GM21381 (cell line): ENCODE data around the gene SLC34A1.
"Not testable (repeated sequence)": the region's sequence is repeated elsewhere in the genome, so short reads cannot be mapped to it uniquely, and the experiment has no call there.

Source experiments
- ATAC-seq: cut with Tn5 transposase; IDR thresholded peaks from one replicate; pipeline ENCODE4 v1.9.1; 2021; ENCODE audit warnings: mild to moderate bottlenecking, moderate library complexity; ENCODE audit not compliant: unreplicated experiment

Gene SLC34A1

GRCh38 chr5:177384134-177384533, at the start of gene SLC34A1:
SLC34A1 (plus strand) TSS chr5:177384434; CDS start chr5:177385742, 1,308 bp downstream.
- ATAC-seq, result no peak

- no peak for ATAC-seq
These were observed 49.2 kb upstream of the SLC34A1 start for GRCh38 chr5:177334781-177335700.

GRCh38 chr5:177335701-177336065, 48.6 kb upstream of the SLC34A1 start:
- no peak for ATAC-seq

GRCh38 chr5:177336112-177336511, 48.1 kb upstream of the SLC34A1 start:
- no peak for ATAC-seq

GRCh38 chr5:177336603-177337494, 47.4 kb upstream of the SLC34A1 start:
- ATAC-seq, result no peak

- ATAC-seq, result no peak
These were observed 45.8 kb upstream of the SLC34A1 start for GRCh38 chr5:177338251-177339106.

- ATAC-seq, result no peak
These were observed 45.1 kb upstream of the SLC34A1 start for GRCh38 chr5:177339107-177339638.

- not testable (repeated sequence) for ATAC-seq
These were observed 41.2 kb upstream of the SLC34A1 start for GRCh38 chr5:177343000-177343399.

- ATAC-seq, result no peak
These were observed 40.5 kb upstream of the SLC34A1 start for GRCh38 chr5:177343777-177344176.

- no peak for ATAC-seq
These were observed 39.3 kb upstream of the SLC34A1 start for GRCh38 chr5:177344891-177345290.

- no peak for ATAC-seq
These were observed 37.4 kb upstream of the SLC34A1 start for GRCh38 chr5:177346820-177347219.

- ATAC-seq, result no peak
These were observed 36.5 kb upstream of the SLC34A1 start for GRCh38 chr5:177347699-177348098.

GRCh38 chr5:177349362-177349647, 34.9 kb upstream of the SLC34A1 start:
- ATAC-seq, result no peak

- no peak for ATAC-seq
These were observed 34.5 kb upstream of the SLC34A1 start for GRCh38 chr5:177349762-177350161.

- ATAC-seq, result no peak
These were observed 33.4 kb upstream of the SLC34A1 start for GRCh38 chr5:177350776-177351391.

- peak; percentile 90 for ATAC-seq
These were observed 32.6 kb upstream of the SLC34A1 start, which contains the start of gene LMAN2 for GRCh38 chr5:177351392-177352329. LMAN2 (minus strand) TSS chr5:177351668; CDS start chr5:177351647, 21 bp downstream.

- no peak for ATAC-seq
These were observed 31.1 kb upstream of the SLC34A1 start for GRCh38 chr5:177353093-177353492.

- no peak for ATAC-seq
These were observed 30.0 kb upstream of the SLC34A1 start for GRCh38 chr5:177354256-177354655.

- no peak for ATAC-seq
These were observed 29.5 kb upstream of the SLC34A1 start for GRCh38 chr5:177354711-177355110.
